Adrenal gland (tissue), 12 donors: ENCODE measurements around the gene FNDC3B. TPM values are rescaled to one million over a fixed set of nuclear protein-coding genes. Genes with fewer than 3 reads are reported as not detected.

Experiments
- DNase-seq, 7 donors: peaks; one replicate each; pipeline ENCODE4 v3.0.0-alpha.2; 2019 to 2020
- H3K27ac ChIP-seq, 5 donors: fragments of 200-600 bp; sonication (generic) in 4 of 5; 1 replicate in 3 of 5; 2 replicates in 2 of 5; pipeline versions ENCODE4 v1.5.1 to v1.8.0; 2016 to 2020; ENCODE audit warnings: mild to moderate bottlenecking in 1 of 5
- H3K27me3 ChIP-seq: fragments of 200-600 bp; 2 replicates; pipeline ENCODE4 v1.8.0; 2021
- H3K36me3 ChIP-seq, 2 donors: fragments of 200-600 bp; replicated peaks in 1 of 2; 1 replicate in 1 of 2; 2 replicates in 1 of 2; pipeline versions ENCODE4 v1.5.1 to v1.8.0; 2018 to 2022
- H3K4me1 ChIP-seq, 2 donors: fragments of 200-600 bp; replicated peaks in 1 of 2; 1 replicate in 1 of 2; 2 replicates in 1 of 2; pipeline versions ENCODE4 v1.5.1 to v1.8.0; 2018 to 2021
- H3K4me3 ChIP-seq, 4 donors: fragments of 200-600 bp; sonication (generic) in 3 of 4; one replicate each; pipeline ENCODE4 v1.5.1; 2016 to 2018
- H3K9me3 ChIP-seq, 3 donors: fragments of 200-600 bp; sonication (generic) in 1 of 3; replicated peaks in 1 of 3; 1 replicate in 2 of 3; 2 replicates in 1 of 3; pipeline versions ENCODE4 v1.5.1 to v1.8.0; 2016 to 2021
- CTCF ChIP-seq, 6 experiments: fragments of 450-650 bp in 4 of 6; fragments of 200-600 bp in 2 of 6; sonication (generic) in 1 of 6; IDR thresholded peaks; 1 replicate in 5 of 6; 2 replicates in 1 of 6; pipeline versions ENCODE4 v1.5.1 to v1.8.0; 2016 to 2021; ENCODE audit warnings: antibody characterized with exemption in 6 of 6, mild to moderate bottlenecking in 2 of 6, moderate library complexity in 1 of 6
- POLR2A ChIP-seq, 2 donors: fragments of 450-650 bp; IDR thresholded peaks; one replicate each; pipeline ENCODE4 v1.6.1; 2017; ENCODE audit warnings: antibody characterized with exemption in 2 of 2, mild to moderate bottlenecking in 2 of 2, moderate library complexity in 1 of 2
- WGBS, 4 donors: extraction: QIAGEN DNeasy Blood & Tissue Kit in 2 of 4; methylation state at CpG; one replicate each; pipeline versions ENCODE4 v1.1.5 to v1.1.7; 2013 to 2017; 5-methylcytosine and 5-hydroxymethylcytosine counted together
- intact Hi-C, 2 donors: fragments of 100-400 bp; cut with DNase I; formaldehyde crosslinking; loops; one replicate each; pipeline versions ENCODE4 v1.14.1 to v1.15.0; 2022 to 2023
- polyA plus RNA-seq, 3 donors: library from polyadenylated mRNA; stranded (reverse); fragments of 200-250 nt in 2 of 3; fragments of 350-450 nt in 1 of 3; fragmentation: Illumina TruSeq in 1 of 3; extraction: RNeasy Lipid Tissue Mini Kit (QIAGEN cat#74804) in 1 of 3; gene quantifications; one replicate each; pipeline ENCODE4 v1.2.3, GENCODE V29; 2013 to 2014
- total RNA-seq, 9 donors: library from RNA; depleted of rRNA in 4 of 9; stranded (reverse); fragments of >200 nt in 4 of 9; fragments of 120-200 nt in 1 of 9; fragmentation: NEBNext Ultra II Directional in 1 of 9; extraction: Animal tissue kit (Norgen Biotek cat#: 25700) in 1 of 9; gene quantifications; one replicate each; pipeline versions ENCODE4 v1.1.0 to v1.2.4, GENCODE V29; 2013 to 2023
- donor health status: healthy with polysubstance abuse.
- donor health status: Bipolar disorder and iron deficiency.
- donor health status: DM: yes; HTN: yes; CAD: no.
- donor health status: DM: no; HTN: no; CAD: no.
- donor health status: DM: no; HTN: no; CAD: no.
- donor health status: DM: yes; HTN: yes; CAD: no.

Gene FNDC3B
- total and polyA plus RNA-seq, 12 donors, result 9.9 to 228 (median 105) TPM

DNA sequence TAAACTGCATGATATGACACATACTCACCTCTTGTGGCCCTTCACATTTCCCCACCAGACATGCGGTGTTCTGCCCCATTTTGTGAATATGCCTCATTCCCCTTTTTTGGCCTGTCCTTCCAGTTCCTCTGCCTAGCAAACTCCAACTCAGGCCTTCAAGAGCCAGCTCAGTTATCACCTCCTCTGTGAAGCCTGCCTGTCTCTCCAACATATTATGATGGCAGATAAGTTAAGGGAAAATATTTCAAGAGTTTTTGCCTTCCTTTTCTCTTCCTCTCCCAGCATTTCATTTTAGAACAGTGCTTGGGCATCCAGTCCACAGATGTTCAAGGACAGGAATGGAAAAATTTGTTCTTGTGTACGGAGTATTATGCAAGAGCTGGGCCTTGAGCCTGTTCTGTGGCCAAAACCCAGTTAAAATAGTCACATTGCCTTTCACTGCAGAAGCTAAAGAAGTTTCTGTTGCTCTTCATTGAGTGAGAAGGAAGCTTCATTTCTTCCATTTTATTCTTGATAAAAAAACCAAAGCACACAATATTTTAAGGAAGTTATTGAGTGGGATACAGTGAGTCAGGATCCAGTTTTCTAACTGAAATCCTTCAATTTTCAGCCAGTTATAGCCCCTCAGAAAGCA is 216.8 kb downstream of the FNDC3B start:
- Histone ChIP-seq H3K27me3 (no peaks in the 10 kb centered on the region), H3K9me3 (no peaks in the 10 kb centered on the region), H3K4me3 (no peak overlapping the region), H3K36me3 (peaks cover 0 to 11% of the 10 kb centered on the region in 2 donors), H3K27ac (peak overlapping the region; percentile 54 to 89 (median 83)), H3K4me1 (peaks cover 44 to 65% of the 10 kb centered on the region in 2 donors)
- 24 to 32% (median 29%) methylated on average over 2 of the region's 2 CpGs for WGBS, 4 donors
- TF ChIP-seq CTCF (IDR thresholded peaks at IDR 0.05) (no peak), POLR2A (IDR thresholded peaks at IDR 0.05) (peak in 1 of 2 donors; percentile 52)
- intact Hi-C loops, result no loop called here
- peak; percentile 69 to 85 (median 74) for DNase-seq

DNA sequence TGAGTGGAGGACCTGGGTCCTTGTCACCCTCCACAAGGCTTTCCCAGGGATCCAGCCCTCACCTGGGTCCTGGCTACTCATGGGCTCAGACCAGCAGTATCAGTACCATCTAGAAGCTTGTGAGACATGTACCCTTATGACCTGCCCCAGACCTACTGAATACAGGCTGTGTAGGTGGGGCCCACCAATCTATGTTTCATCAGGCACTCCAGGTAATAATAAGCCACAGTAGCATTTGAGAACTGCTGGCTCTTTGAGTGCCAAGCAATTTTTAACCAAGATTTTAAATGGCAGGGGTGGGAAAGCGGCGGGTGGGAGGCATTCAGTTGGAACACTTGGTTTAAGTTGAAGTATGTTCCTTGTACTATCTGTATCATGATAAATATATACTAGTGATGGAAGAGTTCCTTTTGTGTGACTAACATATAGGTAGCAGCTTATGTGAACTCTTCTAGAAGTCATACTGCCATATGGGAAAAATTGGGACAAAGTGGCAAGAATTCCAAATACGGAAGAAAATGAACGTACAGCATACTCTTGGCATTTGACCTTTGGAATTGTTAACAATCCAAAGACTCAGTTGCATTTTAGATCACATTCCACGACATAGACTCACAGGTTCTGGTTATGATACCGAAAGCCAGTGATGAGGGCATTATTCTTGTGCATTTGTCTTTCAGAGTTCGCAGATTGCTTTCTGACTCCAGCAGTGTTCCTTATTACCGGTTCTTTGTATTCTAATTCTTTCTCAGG is 218.4 kb downstream of the FNDC3B start:
- DNase-seq, result no peak
- H3K36me3 ChIP-seq, result no peaks in the 10 kb centered on the region
- H3K4me1 ChIP-seq, result peaks cover 48 to 81% of the 10 kb centered on the region in 2 donors
- no peak for TF ChIP-seq POLR2A (IDR thresholded peaks at IDR 0.05)
- no peak for TF ChIP-seq CTCF (IDR thresholded peaks at IDR 0.05)
- peak overlapping the region in 3 of 5 donors; percentile 83 to 89 (median 86) for H3K27ac ChIP-seq
- no peaks in the 10 kb centered on the region for H3K9me3 ChIP-seq
- no peaks in the 10 kb centered on the region for H3K27me3 ChIP-seq
- intact Hi-C loops, result no loop called here
- 94 to 98% (median 97%) methylated on average over 8 of the region's 8 CpGs for WGBS, 4 donors
- no peak overlapping the region for H3K4me3 ChIP-seq

DNA sequence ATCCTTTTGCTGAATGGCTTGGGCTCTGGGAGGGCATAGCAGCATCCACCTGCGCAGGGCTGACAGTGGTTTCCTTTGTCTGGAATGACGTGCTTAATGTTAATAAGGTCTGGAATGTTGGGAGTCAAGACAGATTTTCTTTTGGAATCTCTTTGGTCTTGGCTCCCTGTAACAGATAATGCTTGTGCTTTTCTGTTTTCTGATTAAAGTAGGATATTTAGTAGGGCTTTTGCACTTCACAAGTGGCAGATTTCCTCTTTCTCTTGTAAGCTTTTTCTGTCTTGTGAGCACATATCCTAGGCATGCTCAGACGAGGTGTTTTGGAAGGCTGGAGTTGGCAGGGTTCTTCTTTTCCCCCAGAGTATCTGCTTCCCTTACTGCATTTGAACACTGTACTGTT is 219.2 kb downstream of the FNDC3B start:
- peak overlapping the region in 4 of 5 donors; percentile 25 to 89 (median 84) for H3K27ac ChIP-seq
- H3K9me3 ChIP-seq, result no peaks in the 10 kb centered on the region
- intact Hi-C loops, result no loop called here
- no peak overlapping the region for H3K4me3 ChIP-seq
- WGBS, 4 donors, result 64 to 69% (median 65%) methylated on average over 3 of the region's 3 CpGs
- H3K27me3 ChIP-seq, result no peaks in the 10 kb centered on the region
- DNase-seq, result no peak
- TF ChIP-seq POLR2A (IDR thresholded peaks at IDR 0.05) (no peak), CTCF (IDR thresholded peaks at IDR 0.05) (no peak)
- H3K36me3 ChIP-seq, result no peaks in the 10 kb centered on the region
- H3K4me1 ChIP-seq, result peaks cover 49 to 88% of the 10 kb centered on the region in 2 donors

GRCh38 chr3:172259111-172259541 is 219.7 kb downstream of the FNDC3B start:
- WGBS, 4 donors, result 70 to 88% (median 78%) methylated on average over 6 of the region's 6 CpGs
- peaks cover 54 to 93% of the 10 kb centered on the region in 2 donors for H3K4me1 ChIP-seq
- intact Hi-C loops, result no loop called here
- no peaks in the 10 kb centered on the region for H3K9me3 ChIP-seq
- no peak for DNase-seq
- no peak overlapping the region for H3K4me3 ChIP-seq
- peak overlapping the region in 4 of 5 donors; percentile 25 to 89 (median 64) for H3K27ac ChIP-seq
- H3K36me3 ChIP-seq, result no peaks in the 10 kb centered on the region
- TF ChIP-seq POLR2A (IDR thresholded peaks at IDR 0.05), result no peak
- H3K27me3 ChIP-seq, result no peaks in the 10 kb centered on the region
